HepG2 (cell line): ENCODE results near the gene SIGLEC10. TPM values are rescaled to one million over a fixed set of nuclear protein-coding genes. Genes with fewer than 3 reads are reported as not detected.

Experiments
- ATAC-seq: fragments of 200-7000 bp; cut with Tn5 transposase; 3 replicates; pipeline ENCODE4 v1.9.1; 2020; ENCODE audit warnings: mild to moderate bottlenecking, moderate library complexity
- BruUV-seq: library from RNA; stranded (reverse); fragments of 400-500 nt; replicated peaks from 2 replicates; lab custom pipeline; 2021; lab: Mats Ljungman, UMichigan
- CTCF ChIA-PET: fragments of 300-600 bp; formaldehyde crosslinking; extraction: SDS; loops from one replicate; lab custom pipeline; 2021; ENCODE audit warnings: low total read pairs, inconsistent platforms, low intra/inter-chr PET ratio; lab: Yijun Ruan, JAX
- POLR2A ChIA-PET: fragments of 350-600 bp; sonication (Branson Sonifier 250); formaldehyde crosslinking; loops from one replicate; lab custom pipeline; 2020; ENCODE audit warnings: antibody characterized with exemption, inconsistent platforms; lab: Yijun Ruan, JAX
- DNase-seq: peaks from one replicate; pipeline ENCODE4 v3.0.0-alpha.2; 2015; ENCODE audit warnings: low spot score
- FAIRE-seq: peaks from 3 replicates; lab custom pipeline; 2011; peaks lifted over from hg19 to GRCh38; lab: Jason Lieb, UNC
- H2AFZ ChIP-seq: one replicate; pipeline ENCODE4 v1.6.1; 2011; ENCODE audit warnings: low read length, inconsistent platforms
- H3K27ac ChIP-seq: fragments of 300-600 bp; 3 replicates; pipeline ENCODE4 v1.8.0; 2011; ENCODE audit warnings: mixed run types, mild to moderate bottlenecking, mixed read lengths, low read length, inconsistent platforms; ENCODE audit not compliant: insufficient read depth; ENCODE audit errors: extremely low read length
- H3K27me3 ChIP-seq, 2 experiments: fragments of 200-600 bp in 1 of 2; 2 replicates in 1 of 2; 3 replicates in 1 of 2; pipeline versions ENCODE4 v1.6.0 to v1.8.0; 2011; ENCODE audit warnings: low read length in 2 of 2, mild to moderate bottlenecking in 2 of 2, moderate library complexity in 2 of 2, inconsistent platforms in 1 of 2; ENCODE audit not compliant: insufficient read depth in 2 of 2, control insufficient read depth in 1 of 2
- H3K36me3 ChIP-seq, 2 experiments: fragments of 200-600 bp in 1 of 2; replicated peaks in 1 of 2; 2 replicates in 1 of 2; 3 replicates in 1 of 2; pipeline versions ENCODE4 v1.5.1 to v1.8.0; 2011; ENCODE audit warnings: low read length in 2 of 2, inconsistent platforms in 1 of 2; ENCODE audit not compliant: insufficient read depth in 2 of 2, control insufficient read depth in 1 of 2
- H3K4me1 ChIP-seq: 2 replicates; pipeline ENCODE4 v1.5.1; 2012; ENCODE audit warnings: low read length, inconsistent platforms; ENCODE audit not compliant: insufficient read depth
- H3K4me2 ChIP-seq: 2 replicates; pipeline ENCODE4 v1.6.0; 2011; ENCODE audit warnings: low read depth, low read length, inconsistent platforms
- H3K4me3 ChIP-seq, 3 experiments: fragments of 200-600 bp in 1 of 3; sonication (generic), shearing (Covaris generic) in 1 of 3; replicated peaks in 1 of 3; 2 replicates each; pipeline ENCODE4 v1.5.1; 2011 to 2016; ENCODE audit warnings: low read length in 3 of 3, inconsistent platforms in 2 of 3, low read depth in 2 of 3, mild to moderate bottlenecking in 2 of 3, control low read depth in 1 of 3, mixed read lengths in 1 of 3; ENCODE audit not compliant: insufficient read depth in 1 of 3
- H3K79me2 ChIP-seq: one replicate; pipeline ENCODE4 v1.6.1; 2011; ENCODE audit warnings: low read length, inconsistent platforms; ENCODE audit not compliant: insufficient read depth
- H3K9ac ChIP-seq: 2 replicates; pipeline ENCODE4 v1.6.0; 2011; ENCODE audit warnings: mild to moderate bottlenecking, low read depth, low read length, inconsistent platforms; ENCODE audit not compliant: insufficient read depth
- H3K9me3 ChIP-seq: 2 replicates; pipeline ENCODE4 v1.5.1; 2012; ENCODE audit warnings: mild to moderate bottlenecking, low read length
- H4K20me1 ChIP-seq: 2 replicates; pipeline ENCODE4 v1.6.0; 2011; ENCODE audit warnings: inconsistent platforms, mild to moderate bottlenecking, low read length, moderate library complexity; ENCODE audit not compliant: insufficient read depth
- CAMTA2 ChIP-seq: sonication (generic); formaldehyde crosslinking; IDR thresholded peaks from 2 replicates; pipeline ENCODE4 v1.4.0; 2020; ENCODE audit warnings: mild to moderate bottlenecking, missing genetic modification reagents, borderline replicate concordance
- CBX5 ChIP-seq: sonication (generic); formaldehyde crosslinking; IDR thresholded peaks from 2 replicates; pipeline ENCODE4 v1.4.0; 2020; ENCODE audit warnings: missing genetic modification reagents, borderline replicate concordance
- GATAD1 ChIP-seq: IDR thresholded peaks from 2 replicates; pipeline ENCODE4 v1.6.1; 2016; ENCODE audit warnings: missing genetic modification reagents, missing compliant biosample characterization
- MYPOP ChIP-seq: sonication (generic); formaldehyde crosslinking; IDR thresholded peaks from 2 replicates; pipeline ENCODE4 v1.8.1; 2023; ENCODE audit warnings: mild to moderate bottlenecking, moderate library complexity, missing genetic modification reagents
- NR2F6 ChIP-seq, 2 experiments: IDR thresholded peaks; 2 replicates each; pipeline ENCODE4 v1.6.1; 2016; ENCODE audit warnings: antibody characterized with exemption in 1 of 2, mild to moderate bottlenecking in 1 of 2
- PHF21A ChIP-seq: sonication (generic); formaldehyde crosslinking; IDR thresholded peaks from 2 replicates; pipeline ENCODE4 v1.5.0; 2020; ENCODE audit warnings: mild to moderate bottlenecking, missing genetic modification reagents
- SRSF1 ChIP-seq: fragments of 200-400 bp; formaldehyde crosslinking; optimal IDR thresholded peaks from 2 replicates; pipeline ENCODE3; 2017; ENCODE audit warnings: mild to moderate bottlenecking, low read depth, low read length, moderate library complexity
- SSRP1 ChIP-seq: IDR thresholded peaks from 2 replicates; pipeline ENCODE4 v1.6.1; 2016; ENCODE audit warnings: control low read depth
- ZBED4 ChIP-seq: sonication (generic); formaldehyde crosslinking; IDR thresholded peaks from 2 replicates; pipeline ENCODE4 v1.4.0; 2020; ENCODE audit warnings: missing genetic modification reagents, borderline replicate concordance
- ZBTB1 ChIP-seq: sonication (generic); formaldehyde crosslinking; IDR thresholded peaks from 2 replicates; pipeline ENCODE4 v1.4.0; 2020; ENCODE audit warnings: missing genetic modification reagents, borderline replicate concordance
- ZBTB7B ChIP-seq: sonication (generic); formaldehyde crosslinking; IDR thresholded peaks from 2 replicates; pipeline ENCODE4 v1.4.0; 2020; ENCODE audit warnings: missing genetic modification reagents
- ZC3H4 ChIP-seq: sonication (generic); formaldehyde crosslinking; IDR thresholded peaks from 2 replicates; pipeline ENCODE4 v1.4.0; 2020; ENCODE audit warnings: missing genetic modification reagents, borderline replicate concordance
- ZMYM3 ChIP-seq: sonication (generic); formaldehyde crosslinking; IDR thresholded peaks from 2 replicates; pipeline ENCODE4 v1.5.1; 2020; ENCODE audit warnings: mild to moderate bottlenecking, missing genetic modification reagents
- ZNF124 ChIP-seq: sonication (generic); formaldehyde crosslinking; IDR thresholded peaks from 2 replicates; pipeline ENCODE4 v1.4.0; 2020; ENCODE audit warnings: missing genetic modification reagents
- ZNF251 ChIP-seq: sonication (generic); formaldehyde crosslinking; IDR thresholded peaks from 2 replicates; pipeline ENCODE4 v1.9.0; 2021; ENCODE audit warnings: mild to moderate bottlenecking, missing genetic modification reagents
- ZNF263 ChIP-seq: sonication (generic); formaldehyde crosslinking; IDR thresholded peaks from 2 replicates; pipeline ENCODE4 v1.4.0; 2020; ENCODE audit warnings: missing genetic modification reagents
- ZNF296 ChIP-seq: sonication (generic); formaldehyde crosslinking; conservative IDR thresholded peaks from 2 replicates; pipeline ENCODE4 v1.5.0; 2020; ENCODE audit warnings: mild to moderate bottlenecking, missing genetic modification reagents
- ZNF33B ChIP-seq: sonication (generic); formaldehyde crosslinking; IDR thresholded peaks from 2 replicates; pipeline ENCODE4 v1.5.1; 2020; ENCODE audit warnings: mild to moderate bottlenecking, missing genetic modification reagents
- ZNF614 ChIP-seq: IDR thresholded peaks from 2 replicates; pipeline ENCODE4 v1.6.1; 2018; ENCODE audit warnings: missing biosample characterization, missing genetic modification reagents, inconsistent platforms, borderline replicate concordance
- ZSCAN9 ChIP-seq: IDR thresholded peaks from 2 replicates; pipeline ENCODE4 v1.6.1; 2016; ENCODE audit warnings: borderline replicate concordance
- WGBS: methylation state at CpG from one replicate; pipeline ENCODE4 v1.1.6; 2017; ENCODE audit warnings: low lambda C conversion rate; 5-methylcytosine and 5-hydroxymethylcytosine counted together
- in situ Hi-C: cut with HindIII; loops from 2 replicates; pipeline ENCODE4 v1.10.0; 2017; ENCODE audit warnings: low pct_unique_long_range_greater_than_20kb; ENCODE audit not compliant: extremely low pct_ligation_motif_present
- intact Hi-C: fragments of 100-400 bp; cut with micrococcal nuclease; formaldehyde crosslinking; loops from one replicate; pipeline ENCODE4 v1.10.0; 2022; ENCODE audit not compliant: unreplicated experiment
- polyA plus RNA-seq, 8 experiments: library from polyadenylated mRNA; depleted of rRNA in 3 of 8; stranded (reverse) in 7 of 8; unstranded in 1 of 8; fragments of >200 nt; fragmentation: Illumina TruSeq in 4 of 8; extraction: Trizol in 4 of 8; gene quantifications; 2 replicates each; pipeline versions ENCODE4 v1.2.1 to v1.2.3, GENCODE V29; 2011 to 2016; ENCODE audit warnings: low read depth in 4 of 8, missing spikeins in 1 of 8, mixed read lengths in 1 of 8; ENCODE audit not compliant: insufficient read depth in 1 of 8
- total RNA-seq, 5 experiments: library from RNA; depleted of rRNA; stranded (reverse); fragments of >200 nt; fragmentation: Illumina TruSeq; extraction: Trizol; gene quantifications; 2 replicates each; pipeline ENCODE4 v1.2.3, GENCODE V29; 2016; ENCODE audit warnings: low read depth in 1 of 5

SIGLEC10 gene
- total and polyA plus RNA-seq, 2 of the 13 experiments (the other 11 are each of a cell fraction or from before 2014, with no cell fraction given) = not detected

GRCh38 chr19:51364200-51365106 is 53.0 kb downstream of the SIGLEC10 start:
- no TSS peak for BruUV-seq
- no peaks in the 10 kb centered on the region for H3K9me3 ChIP-seq
- H3K9ac ChIP-seq = peak overlapping the region; percentile 100
- peak overlapping the region; percentile 100 for H3K27ac ChIP-seq
- WGBS = 64% methylated on average over 8 of the region's 15 CpGs
- FAIRE-seq = no peak
- CTCF ChIA-PET = no interaction called here
- H3K4me3 ChIP-seq = peak overlapping the region in 2 of 3 experiments; percentile 68 to 90; a peak in 4 of 6 replicates
- H2AFZ ChIP-seq = no peak overlapping the region
- H3K4me2 ChIP-seq = peak overlapping the region; percentile 100
- intact Hi-C loops (no loop called here), in situ Hi-C loops (no loop called here)
- POLR2A ChIA-PET = interaction anchor here (0.9 to 7.8 kb wide), 6 partner anchors 9 to 111 kb away, joined by 3 to 309 read pairs (median 108); partner anchors contain the start of gene VSIG10L
- H3K36me3 ChIP-seq = no peaks in the 10 kb centered on the region
- H3K27me3 ChIP-seq = peaks cover 0 to 4% of the 10 kb centered on the region in 2 experiments; a peak in 2 of 5 replicates
- peaks cover 70% of the 10 kb centered on the region for H3K4me1 ChIP-seq
- no peak for ATAC-seq
- H3K79me2 ChIP-seq = peaks cover 49% of the 10 kb centered on the region
- DNase-seq = peak; percentile 76
- H4K20me1 ChIP-seq = no peaks in the 10 kb centered on the region
- TF ChIP-seq GATAD1 = peak; percentile 27; the same call in 1 of the 2 replicates
- no peak for TF ChIP-seq MYPOP (CRISPR knock-in tag)
- no peak for TF ChIP-seq ZMYM3 (CRISPR knock-in tag)
- no peak for TF ChIP-seq ZNF614 (CRISPR knock-in tag)
- no peak for TF ChIP-seq ZNF296 (CRISPR knock-in tag)
- TF ChIP-seq ZC3H4 = peak; percentile 83; the same call in 1 of the 2 replicates
- peak; percentile 1 for TF ChIP-seq SRSF1
- no peak for TF ChIP-seq ZSCAN9 (CRISPR knock-in tag)
- no peak for TF ChIP-seq ZBTB1 (CRISPR knock-in tag)
- TF ChIP-seq PHF21A (CRISPR knock-in tag) = no peak; the same call in 1 of the 2 replicates
- TF ChIP-seq NR2F6 (IDR thresholded peaks at IDR 0.05) = no peak
- TF ChIP-seq NR2F6 (CRISPR knock-in tag; IDR thresholded peaks at IDR 0.05) = peak; percentile 18; the same call in 1 of the 2 replicates
- no peak; the same call in 1 of the 2 replicates for TF ChIP-seq CBX5 (CRISPR knock-in tag)
- TF ChIP-seq SSRP1 (CRISPR knock-in tag) = no peak; the same call in 1 of the 2 replicates
- TF ChIP-seq ZNF251 (CRISPR knock-in tag) = no peak
- TF ChIP-seq ZBTB7B = peak; percentile 51; the same call in 1 of the 2 replicates
- TF ChIP-seq ZBED4 = no peak
- TF ChIP-seq ZNF263 (CRISPR knock-in tag) = 0 out of 2 replicates have a peak, but pooled peaks have one; percentile 10
- no peak for TF ChIP-seq CAMTA2 (CRISPR knock-in tag)
- peak; percentile 60; the same call in 1 of the 2 replicates for TF ChIP-seq ZNF33B
- TF ChIP-seq ZNF124 (CRISPR knock-in tag) = no peak
